OCI-LY1 (cell line): ENCODE results near the gene LTBP4.

ENCODE experiments used
- H2AFZ ChIP-seq: fragments of 200-600 bp; sonication (generic), shearing (Covaris generic); 2 replicates; pipeline ENCODE4 v1.6.0; 2014; ENCODE audit warnings: antibody characterized with exemption, mild to moderate bottlenecking, low read length
- H3F3A ChIP-seq: fragments of 200-600 bp; sonication (generic), shearing (Covaris generic); 2 replicates; pipeline ENCODE4 v1.6.0; 2014; ENCODE audit warnings: mild to moderate bottlenecking, antibody characterized with exemption, low read length, moderate library complexity; ENCODE audit not compliant: insufficient read depth
- H3K27ac ChIP-seq: fragments of 200-600 bp; sonication (generic); 2 replicates; pipeline ENCODE4 v1.5.1; 2014; ENCODE audit warnings: low read length, mixed run types, mild to moderate bottlenecking, low read depth; ENCODE audit not compliant: poor library complexity, severe bottlenecking
- H3K27me3 ChIP-seq: fragments of 200-600 bp; sonication (generic); 2 replicates; pipeline ENCODE4 v1.6.0; 2014; ENCODE audit warnings: antibody characterized with exemption, mild to moderate bottlenecking, low read length, moderate library complexity; ENCODE audit not compliant: insufficient read depth
- H3K36me3 ChIP-seq: fragments of 200-600 bp; sonication (generic); 2 replicates; pipeline ENCODE4 v1.6.1; 2014; ENCODE audit warnings: mild to moderate bottlenecking, antibody characterized with exemption, low read length, moderate library complexity, mixed read lengths; ENCODE audit not compliant: insufficient read depth
- H3K4me1 ChIP-seq: fragments of 200-600 bp; sonication (generic); 2 replicates; pipeline ENCODE4 v1.5.1; 2014; ENCODE audit warnings: mild to moderate bottlenecking, low read length, moderate library complexity; ENCODE audit not compliant: insufficient read depth, severe bottlenecking
- H3K4me2 ChIP-seq: fragments of 200-600 bp; sonication (generic), shearing (Covaris generic); 2 replicates; pipeline ENCODE4 v1.6.1; 2014; ENCODE audit warnings: low read length
- H3K4me3 ChIP-seq: fragments of 200-600 bp; sonication (generic); 2 replicates; pipeline ENCODE4 v1.5.1; 2014; ENCODE audit warnings: low read length, low read depth, mild to moderate bottlenecking, mixed read lengths; ENCODE audit not compliant: poor library complexity, severe bottlenecking
- H3K79me2 ChIP-seq: fragments of 200-600 bp; shearing (Covaris generic); 2 replicates; pipeline ENCODE4 v1.6.1; 2016; ENCODE audit warnings: mixed run types, low read length, mixed read lengths; ENCODE audit not compliant: insufficient read depth
- H3K9ac ChIP-seq: fragments of 200-600 bp; sonication (generic), shearing (Covaris generic); 2 replicates; pipeline ENCODE4 v1.6.1; 2014; ENCODE audit warnings: mild to moderate bottlenecking, low read length, mixed read lengths
- H3K9me2 ChIP-seq: fragments of 200-600 bp; sonication (generic), shearing (Covaris generic); 2 replicates; pipeline ENCODE4 v1.6.1; 2014; ENCODE audit warnings: low read depth, mild to moderate bottlenecking, low read length, mixed read lengths
- H3K9me3 ChIP-seq: fragments of 200-600 bp; shearing (Covaris generic); 2 replicates; pipeline ENCODE4 v1.6.1; 2014; ENCODE audit warnings: low read length, mixed read lengths
- H4K20me1 ChIP-seq: fragments of 200-600 bp; sonication (generic), shearing (Covaris generic); 2 replicates; pipeline ENCODE4 v1.6.0; 2016; ENCODE audit warnings: mild to moderate bottlenecking, low read length; ENCODE audit not compliant: insufficient read depth
- EZH2 ChIP-seq: fragments of 200-600 bp; sonication (generic), shearing (Covaris generic); IDR thresholded peaks from 2 replicates; pipeline ENCODE4 v1.8.0; 2017; ENCODE audit warnings: borderline replicate concordance, mixed run types, mild to moderate bottlenecking, antibody characterized with exemption, low read length, moderate library complexity, mixed read lengths
- TF ChIP-seq, protein P1 (sequence below): fragments of 200-600 bp; sonication (generic), shearing (Covaris generic); IDR thresholded peaks from 2 replicates; pipeline ENCODE4 v1.5.1; 2017; ENCODE audit warnings: mild to moderate bottlenecking, antibody characterized with exemption, low read length, moderate library complexity, mixed read lengths

Gene LTBP4

GRCh38 chr19:40586611-40587010 lies 14.6 kb upstream of the LTBP4 start:
- peaks cover 47% of the 10 kb centered on the region for H3K36me3 ChIP-seq
- no peak overlapping the region for H2AFZ ChIP-seq
- H3K9me3 ChIP-seq: no peaks in the 10 kb centered on the region
- H3K9ac ChIP-seq: no peak overlapping the region
- H3K27me3 ChIP-seq: no peaks in the 10 kb centered on the region
- no peaks in the 10 kb centered on the region for H3K79me2 ChIP-seq
- H3K4me3 ChIP-seq: no peak overlapping the region
- H3K27ac ChIP-seq: no peak overlapping the region
- no peaks in the 10 kb centered on the region for H4K20me1 ChIP-seq
- H3K4me2 ChIP-seq: no peak overlapping the region
- no peaks in the 10 kb centered on the region for H3K4me1 ChIP-seq
- H3F3A ChIP-seq: no peaks in the 10 kb centered on the region
- H3K9me2 ChIP-seq: no peaks in the 10 kb centered on the region
- no peak for TF ChIP-seq EZH2
- TF ChIP-seq, protein P1, sequence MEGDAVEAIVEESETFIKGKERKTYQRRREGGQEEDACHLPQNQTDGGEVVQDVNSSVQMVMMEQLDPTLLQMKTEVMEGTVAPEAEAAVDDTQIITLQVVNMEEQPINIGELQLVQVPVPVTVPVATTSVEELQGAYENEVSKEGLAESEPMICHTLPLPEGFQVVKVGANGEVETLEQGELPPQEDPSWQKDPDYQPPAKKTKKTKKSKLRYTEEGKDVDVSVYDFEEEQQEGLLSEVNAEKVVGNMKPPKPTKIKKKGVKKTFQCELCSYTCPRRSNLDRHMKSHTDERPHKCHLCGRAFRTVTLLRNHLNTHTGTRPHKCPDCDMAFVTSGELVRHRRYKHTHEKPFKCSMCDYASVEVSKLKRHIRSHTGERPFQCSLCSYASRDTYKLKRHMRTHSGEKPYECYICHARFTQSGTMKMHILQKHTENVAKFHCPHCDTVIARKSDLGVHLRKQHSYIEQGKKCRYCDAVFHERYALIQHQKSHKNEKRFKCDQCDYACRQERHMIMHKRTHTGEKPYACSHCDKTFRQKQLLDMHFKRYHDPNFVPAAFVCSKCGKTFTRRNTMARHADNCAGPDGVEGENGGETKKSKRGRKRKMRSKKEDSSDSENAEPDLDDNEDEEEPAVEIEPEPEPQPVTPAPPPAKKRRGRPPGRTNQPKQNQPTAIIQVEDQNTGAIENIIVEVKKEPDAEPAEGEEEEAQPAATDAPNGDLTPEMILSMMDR: no peak

GRCh38 chr19:40588110-40588854 lies 12.9 kb upstream of the LTBP4 start:
- Histone ChIP-seq H3K9me2 (no peaks in the 10 kb centered on the region), H3F3A (no peaks in the 10 kb centered on the region), H3K79me2 (no peaks in the 10 kb centered on the region), H3K36me3 (peaks cover 36% of the 10 kb centered on the region), H3K9me3 (no peaks in the 10 kb centered on the region), H3K4me2 (no peak overlapping the region), H2AFZ (no peak overlapping the region), H3K9ac (no peak overlapping the region), H4K20me1 (no peaks in the 10 kb centered on the region), H3K27ac (no peak overlapping the region), H3K4me3 (no peak overlapping the region), H3K27me3 (no peaks in the 10 kb centered on the region), H3K4me1 (no peaks in the 10 kb centered on the region)
- TF ChIP-seq, protein P1: no peak
- TF ChIP-seq EZH2: no peak

- Histone ChIP-seq H3K4me2 (no peak overlapping the region), H3K9ac (no peak overlapping the region), H3K79me2 (no peaks in the 10 kb centered on the region), H3F3A (no peaks in the 10 kb centered on the region), H3K9me3 (no peaks in the 10 kb centered on the region), H3K27me3 (no peaks in the 10 kb centered on the region), H4K20me1 (no peaks in the 10 kb centered on the region), H3K36me3 (peaks cover 30% of the 10 kb centered on the region), H3K9me2 (no peaks in the 10 kb centered on the region), H2AFZ (no peak overlapping the region), H3K27ac (no peak overlapping the region), H3K4me3 (no peak overlapping the region), H3K4me1 (no peaks in the 10 kb centered on the region)
- TF ChIP-seq EZH2: no peak
- TF ChIP-seq, protein P1: no peak
Observed at GRCh38 chr19:40588926-40589569, 12.1 kb upstream of the LTBP4 start.
